Stimulated activated CD4-positive, alpha-beta T cell treated with anti-CD3 and anti-CD28 coated beads, Interleukin-15, amount 100 ng/mL, for 1 hour (primary cell): Measurements from ENCODE around the gene ATR.
"Not testable (repeated sequence)": the region's sequence is repeated elsewhere in the genome, so short reads cannot be mapped to it uniquely, and the experiment has no call there.

Experiments used
- DNase-seq, 2 donors: peaks; one replicate each; pipeline ENCODE4 v3.0.0-alpha.2; 2020; ENCODE audit warnings: low read depth in 1 of 2, low spot score in 1 of 2

The ATR gene

DNA sequence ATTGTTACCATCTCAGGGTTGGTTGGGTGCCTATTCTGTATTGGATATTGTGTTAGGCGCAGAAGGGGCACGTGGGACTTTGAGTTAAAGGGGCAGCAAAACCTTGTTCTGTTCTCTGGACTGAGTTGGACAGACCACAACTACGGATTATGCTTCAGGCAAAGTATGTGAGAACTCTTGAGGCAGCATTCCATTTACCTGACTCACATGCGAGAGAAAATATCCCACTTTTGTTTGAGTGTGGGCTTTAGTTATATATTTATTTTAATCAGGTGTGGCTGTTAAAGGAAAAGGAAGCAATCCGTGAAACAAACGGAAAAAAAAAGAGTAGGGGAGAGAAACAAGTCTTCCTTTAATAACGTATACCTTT lies 17.0 kb upstream of the ATR start:
- DNase-seq: no peak

DNA sequence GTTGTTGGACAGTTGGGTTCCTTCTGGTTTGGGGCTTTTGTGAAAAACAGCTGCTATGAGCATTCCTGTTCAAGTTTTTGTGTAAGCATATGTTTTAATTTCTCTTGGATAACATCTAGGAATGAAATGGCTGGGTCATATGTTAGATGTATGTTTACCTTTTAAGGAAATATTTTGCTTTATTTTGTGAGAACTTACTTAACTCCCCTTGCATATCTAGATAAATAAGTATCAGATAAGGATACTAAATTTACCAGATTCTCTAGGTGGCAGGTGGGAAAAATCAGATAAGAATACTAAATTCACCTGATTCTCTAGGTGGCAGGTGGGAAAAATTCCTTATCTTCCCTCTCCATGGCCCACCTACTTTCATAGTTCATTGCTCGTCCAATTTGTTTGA lies 16.6 kb upstream of the ATR start:
- DNase-seq: no peak

DNA sequence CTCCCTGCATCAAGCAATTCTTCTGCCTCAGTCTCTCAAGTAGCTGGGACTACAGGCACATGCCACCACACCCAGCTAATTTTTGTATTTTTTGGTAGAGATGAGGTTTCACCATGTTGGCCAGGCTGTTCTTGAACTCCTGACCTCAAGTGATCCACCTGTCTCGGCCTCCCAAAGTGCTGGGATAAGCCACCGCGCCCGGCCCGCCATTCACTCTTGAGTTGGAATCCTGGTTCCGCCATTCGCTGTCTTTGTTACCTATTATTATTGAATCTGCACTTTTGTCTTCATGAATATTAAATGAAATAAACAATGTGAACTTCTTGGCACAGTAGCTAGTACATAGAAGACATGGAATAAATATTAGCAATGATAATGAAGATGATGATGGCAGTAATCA lies 13.7 kb upstream of the ATR start:
- DNase-seq: not testable (repeated sequence)

DNA sequence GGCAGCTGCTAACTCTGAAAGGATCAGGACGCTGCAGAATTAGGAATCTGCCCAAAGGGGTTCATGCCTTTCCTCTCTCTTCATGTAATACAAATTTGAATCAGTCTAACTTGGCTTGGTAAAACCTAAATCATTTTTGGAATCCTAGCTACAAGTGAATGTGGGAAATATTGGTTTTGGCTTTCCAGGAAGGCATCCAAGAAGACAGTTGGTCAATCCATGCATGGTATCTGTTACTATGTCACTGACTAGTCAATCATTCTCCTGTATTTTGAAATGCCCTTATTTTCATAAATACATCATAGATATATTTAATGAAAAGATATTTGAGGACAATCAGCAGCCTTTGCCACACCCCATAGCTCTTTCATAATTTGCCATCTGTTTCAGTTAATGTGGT lies 10.2 kb upstream of the ATR start:
- no peak for DNase-seq

DNA sequence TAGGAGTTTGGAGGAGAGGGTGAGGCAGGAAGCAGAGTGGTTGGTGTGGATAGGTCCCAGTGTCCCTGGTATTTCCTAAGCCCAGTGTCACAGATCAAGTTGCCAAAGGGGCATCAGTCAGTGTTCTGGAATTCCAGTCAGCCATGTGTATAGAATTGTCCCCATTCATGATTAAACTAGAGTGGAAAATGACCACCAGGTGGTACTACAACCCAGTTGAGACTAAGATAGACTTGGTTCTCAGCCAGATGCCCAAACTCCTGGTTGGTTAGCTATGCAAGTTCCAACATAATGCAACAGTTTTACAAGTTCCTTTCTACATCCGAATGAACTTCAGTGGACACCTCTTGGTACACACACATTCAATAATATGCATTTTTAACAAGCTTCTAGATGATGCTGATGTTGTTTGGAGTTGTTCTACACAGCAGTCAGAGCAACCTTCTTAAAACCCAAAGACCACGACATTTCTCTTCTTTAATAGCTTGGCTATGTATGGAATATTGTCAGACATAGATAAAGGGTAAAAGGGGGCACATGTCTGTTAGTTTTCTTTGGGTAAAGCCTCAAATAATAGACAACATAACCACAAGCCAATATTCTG lies 8.4 kb upstream of the ATR start:
- no peak for DNase-seq

DNA sequence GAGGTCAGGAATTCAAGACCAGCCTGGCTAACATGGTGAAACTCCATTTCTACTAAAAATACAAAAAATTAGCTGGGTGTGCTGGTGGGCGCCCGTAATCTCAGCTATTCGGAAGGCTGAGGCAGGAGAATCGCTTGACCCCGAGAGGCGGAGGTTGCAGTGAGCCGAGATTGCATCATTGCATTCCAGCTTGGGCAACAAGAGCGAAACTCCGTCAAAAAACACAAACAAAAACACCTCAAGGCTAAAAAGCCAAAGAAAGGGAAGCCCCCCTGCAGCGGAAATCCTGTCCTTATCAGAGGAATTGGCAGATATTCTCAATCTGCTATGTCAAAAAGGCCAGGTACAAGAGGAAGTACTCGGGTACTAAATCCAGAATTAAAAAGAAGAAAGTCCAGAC lies 2.5 kb upstream of the ATR start:
- DNase-seq: not testable (repeated sequence)

DNA sequence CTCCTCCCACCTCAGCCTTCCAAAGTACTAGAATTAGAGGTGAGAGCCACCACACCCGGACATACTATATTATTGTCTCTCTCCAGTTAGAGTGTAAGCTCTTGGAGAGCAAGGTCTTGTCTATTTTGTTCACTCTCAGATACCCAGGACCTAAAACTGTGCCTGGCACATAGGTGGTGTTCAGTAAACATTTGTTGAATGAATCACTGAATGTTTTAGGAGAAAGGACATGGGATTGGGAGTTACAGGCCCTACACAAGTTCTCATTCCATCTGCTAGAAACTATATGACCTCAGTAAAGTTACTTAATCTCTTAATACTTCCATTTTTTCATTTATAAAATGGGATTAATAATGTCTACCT lies 1.5 kb upstream of the ATR start:
- DNase-seq: no peak

DNA sequence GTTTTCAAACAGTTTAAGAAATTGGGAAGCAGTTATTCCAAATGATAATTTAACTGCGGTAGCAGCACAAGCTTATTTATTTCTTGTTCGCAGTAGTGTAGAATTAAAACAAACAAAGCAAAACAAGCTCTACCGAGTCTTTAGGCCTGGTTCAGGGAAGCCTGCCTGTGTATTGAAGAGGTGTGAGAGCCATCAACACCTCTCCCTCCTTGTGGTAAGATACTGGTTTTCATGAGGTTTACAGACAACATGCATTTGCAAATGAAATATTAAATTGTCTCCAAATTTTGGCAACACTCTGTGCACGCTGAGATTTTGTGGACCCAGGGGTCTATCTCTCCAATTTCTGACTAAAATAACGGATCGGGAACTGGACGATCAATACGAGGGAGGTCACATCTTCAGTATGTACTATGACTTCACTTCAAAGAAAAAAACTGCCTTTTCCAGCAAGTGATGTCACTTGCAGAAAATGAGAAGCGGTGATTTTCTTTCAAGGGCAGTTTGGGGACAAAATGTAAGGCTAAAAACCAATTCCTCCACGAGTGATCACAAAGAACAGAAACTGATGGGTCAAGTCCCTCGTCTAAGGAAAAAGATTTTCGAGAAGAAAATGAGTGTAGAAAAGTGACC lies 721 bp downstream of the ATR start:
- no peak for DNase-seq

DNA sequence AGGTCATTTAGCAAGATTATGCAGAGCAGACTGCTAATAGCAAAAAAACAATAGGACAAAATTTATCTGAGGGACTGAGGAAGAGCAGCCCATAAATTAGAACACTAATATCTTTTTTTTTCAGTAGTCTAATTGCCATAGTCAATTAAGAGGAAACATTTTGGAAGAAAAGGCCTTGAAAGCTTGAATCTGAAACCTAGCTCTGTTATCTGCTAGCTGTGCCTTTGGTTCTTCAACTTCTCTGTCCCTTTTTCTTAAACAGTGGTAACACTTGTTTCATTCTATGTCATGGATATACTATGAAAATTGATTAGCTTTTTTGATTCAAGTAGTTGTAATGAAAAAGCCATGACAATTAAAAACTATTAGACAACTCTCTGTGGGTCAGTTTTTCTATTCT lies 1.7 kb downstream of the ATR start:
- DNase-seq: no peak

DNA sequence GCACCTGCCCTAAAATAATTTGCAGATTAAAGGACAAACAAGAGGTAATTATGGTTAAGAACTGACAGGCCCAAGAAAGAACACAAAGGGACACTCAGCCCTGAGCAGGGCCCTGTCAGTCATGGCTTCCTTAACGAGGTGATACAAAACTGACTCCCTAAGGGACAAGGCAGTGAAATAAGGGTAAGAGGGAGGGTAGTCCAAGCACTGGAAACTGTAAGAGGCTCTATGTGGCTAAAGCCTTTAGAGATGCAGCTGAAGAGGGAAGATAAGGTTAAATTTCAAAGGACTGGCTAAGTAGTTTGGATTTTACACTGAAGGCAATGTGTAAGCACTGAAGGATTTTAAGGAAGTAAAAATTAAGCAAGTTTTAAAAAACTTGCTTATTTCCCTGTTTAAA lies 3.9 kb downstream of the ATR start:
- DNase-seq: no peak

DNA sequence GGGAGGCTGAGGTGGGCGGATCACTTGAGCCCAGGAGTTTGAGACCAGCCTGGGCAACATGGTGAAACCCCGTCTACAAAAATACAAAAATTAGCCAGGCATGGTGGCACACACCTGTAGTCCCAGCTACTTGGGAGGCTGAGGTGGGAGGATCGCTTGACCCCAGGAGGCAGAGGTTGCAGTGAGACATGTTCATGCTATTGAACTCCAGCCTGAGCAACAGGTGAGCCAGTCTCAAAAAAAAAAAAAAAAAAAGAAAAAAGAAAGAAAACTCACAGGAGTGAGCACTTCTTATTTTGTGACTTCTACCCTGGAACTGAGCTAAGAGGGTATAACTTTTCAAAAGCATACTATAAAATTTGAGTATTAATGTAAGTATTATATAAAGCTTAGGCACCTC lies 4.3 kb downstream of the ATR start:
- DNase-seq: not testable (repeated sequence)

DNA sequence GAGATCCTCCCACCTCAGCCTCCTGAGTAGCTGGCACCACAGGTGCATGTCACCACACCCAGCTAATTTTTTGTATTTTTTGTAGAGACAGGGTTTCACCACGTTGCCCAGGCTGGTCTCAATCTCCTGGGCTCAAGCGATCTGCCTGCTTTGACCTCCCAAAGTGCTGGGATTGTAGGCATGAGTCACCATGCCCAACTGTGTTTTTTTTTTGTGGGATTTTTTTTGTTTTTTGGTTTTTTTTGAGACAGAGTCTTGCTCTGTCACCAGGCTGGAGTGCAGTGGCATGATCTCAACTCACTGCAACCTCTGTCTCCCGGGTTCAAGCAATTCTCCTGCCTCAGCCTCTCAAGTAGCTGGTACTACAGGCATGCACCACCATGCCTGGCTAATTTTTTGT lies 9.1 kb downstream of the ATR start:
- not testable (repeated sequence) for DNase-seq

DNA sequence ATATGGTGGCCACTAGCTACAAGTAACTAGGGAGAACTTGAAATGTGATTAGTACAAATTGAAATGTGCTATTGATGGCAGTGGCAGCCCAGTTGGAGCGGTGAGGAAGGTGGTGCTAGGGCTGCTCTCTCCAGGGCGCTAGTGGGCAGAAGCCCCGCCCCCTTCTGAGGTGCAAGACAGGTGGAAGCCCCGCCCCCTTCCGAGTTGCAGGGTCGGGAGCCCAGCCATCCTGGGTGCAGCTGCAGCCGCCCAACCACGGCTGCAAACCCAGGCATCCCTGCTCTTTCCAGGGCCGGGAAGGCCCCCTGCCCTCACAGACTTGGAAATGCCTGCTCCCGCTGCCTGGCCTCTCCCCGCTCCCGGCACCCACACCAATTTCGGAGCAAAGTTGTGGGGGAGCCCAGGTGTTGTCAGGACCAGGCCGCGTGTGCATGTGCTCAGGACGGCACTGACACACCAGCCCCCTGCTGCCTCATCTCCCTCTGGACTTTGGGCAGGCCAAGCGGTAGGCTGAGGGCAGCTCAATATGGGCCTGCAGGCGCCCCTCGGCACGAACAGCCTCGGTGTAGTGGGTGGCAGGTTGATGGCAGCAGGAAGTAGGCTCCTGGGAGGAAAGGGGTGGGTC lies 10.0 kb downstream of the ATR start:
- no peak for DNase-seq

DNA sequence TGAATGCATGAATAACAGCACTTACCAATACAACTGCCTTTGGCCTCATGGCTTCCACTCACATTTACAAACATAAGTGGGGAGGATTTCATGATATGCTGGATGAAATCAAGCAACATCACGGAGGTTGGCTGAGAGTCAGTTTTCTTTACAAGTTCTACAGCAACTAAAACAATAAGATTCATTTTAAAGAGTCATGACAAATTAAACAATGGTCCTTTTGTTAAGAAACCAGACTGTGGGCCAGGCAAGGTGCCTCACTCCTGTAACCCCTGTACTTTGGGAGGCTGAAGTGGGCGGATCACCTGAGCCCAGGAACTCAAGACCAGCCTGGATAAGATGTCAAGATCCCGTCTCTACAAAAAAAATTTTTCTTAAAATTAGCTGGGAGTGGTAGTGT lies 12.4 kb downstream of the ATR start:
- DNase-seq: no peak

DNA sequence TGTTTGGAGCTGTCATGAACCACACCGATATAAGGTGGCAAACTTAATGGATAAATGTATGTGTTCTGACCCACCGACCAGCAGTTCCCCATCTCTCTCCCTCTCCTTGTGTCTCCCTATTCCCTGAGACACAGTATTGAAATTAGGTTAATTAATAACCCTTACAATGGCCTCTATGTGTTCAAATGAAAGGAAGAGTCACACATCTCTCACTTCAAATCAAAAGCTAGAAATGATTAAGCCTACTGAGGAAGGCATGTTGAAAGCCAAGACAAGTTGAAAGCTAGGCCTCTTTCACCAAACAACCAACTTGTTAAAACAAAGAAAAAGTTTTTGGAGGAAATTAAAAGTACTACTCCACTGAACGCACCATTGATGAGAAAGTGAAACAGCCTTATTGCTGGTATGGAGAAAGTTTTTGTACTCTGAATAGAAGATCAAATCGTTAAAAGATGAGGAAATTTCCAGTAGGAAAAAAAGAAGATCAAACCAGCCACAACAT lies 15.0 kb downstream of the ATR start:
- no peak for DNase-seq

DNA sequence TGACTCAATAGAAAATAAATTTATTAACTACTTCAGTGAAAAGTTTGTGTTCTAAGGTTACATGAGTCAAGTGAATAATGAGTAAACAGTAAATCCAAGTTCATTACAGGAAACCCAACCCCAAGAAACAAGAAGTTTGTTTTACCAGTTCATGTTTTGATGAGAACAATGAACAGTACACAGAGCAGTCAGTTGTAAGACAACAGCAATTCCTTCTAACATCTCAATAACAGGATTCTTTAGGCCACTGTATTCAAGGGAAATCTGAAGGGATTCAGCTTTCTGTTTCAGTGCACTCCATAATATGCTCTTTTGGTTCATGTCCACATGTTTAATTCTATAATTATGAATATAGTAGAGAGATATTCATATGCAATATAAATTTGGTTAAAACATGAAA lies 18.4 kb downstream of the ATR start:
- no peak for DNase-seq

DNA sequence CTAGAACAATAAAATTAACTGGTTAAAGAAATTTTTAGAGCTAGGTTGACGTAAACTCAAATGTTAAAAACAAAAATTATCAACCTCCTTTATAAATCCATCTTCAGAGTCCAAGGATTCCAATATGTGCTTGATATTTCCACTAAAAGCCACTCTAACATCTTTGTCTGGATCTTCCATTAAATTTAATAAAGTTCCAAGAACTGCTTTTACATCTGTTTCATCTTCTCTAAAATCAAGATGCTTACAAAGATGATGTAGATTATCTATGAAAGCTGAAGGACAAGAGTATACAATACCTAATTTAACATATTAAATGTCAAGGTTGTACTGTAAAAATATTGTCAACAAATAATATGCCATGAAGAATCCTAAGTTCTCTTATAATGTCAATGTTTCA lies 24.8 kb downstream of the ATR start:
- DNase-seq: no peak

DNA sequence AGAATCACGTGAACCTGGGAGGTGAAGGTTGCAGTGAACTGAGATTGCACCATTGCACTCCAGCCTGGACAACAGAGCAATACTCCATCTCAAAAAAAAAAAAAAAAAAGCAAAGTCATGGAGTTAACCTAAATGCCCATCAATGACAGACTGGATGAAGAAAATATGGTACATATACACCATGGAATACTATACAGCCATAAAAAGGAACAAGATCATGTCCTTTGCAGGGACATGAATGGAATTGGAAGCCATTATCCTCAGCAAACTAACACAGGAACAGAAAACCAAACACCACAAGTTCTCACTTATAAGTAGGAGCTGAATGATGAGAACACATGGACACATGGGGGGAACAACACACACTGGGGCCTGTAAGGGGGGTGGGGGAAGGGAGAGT lies 26.0 kb downstream of the ATR start:
- not testable (repeated sequence) for DNase-seq

DNA sequence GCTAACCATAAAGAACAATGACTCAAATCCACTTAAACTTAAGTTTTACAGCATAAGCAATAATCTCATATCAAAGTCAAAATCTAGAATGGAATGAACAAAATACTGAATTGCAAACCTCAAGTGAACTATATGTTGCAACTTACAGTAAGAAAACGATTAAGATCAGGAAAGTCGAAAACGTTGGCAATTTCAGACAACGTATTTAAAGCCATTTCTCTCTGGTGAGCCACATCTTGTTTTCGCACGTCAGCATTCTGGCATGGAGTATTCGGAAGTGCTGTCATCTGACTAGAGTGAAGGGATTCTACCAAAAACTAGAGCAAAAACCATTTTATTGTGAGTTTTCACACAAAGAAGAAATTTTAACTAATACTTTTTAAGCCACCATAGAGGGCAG lies 28.5 kb downstream of the ATR start:
- no peak for DNase-seq

DNA sequence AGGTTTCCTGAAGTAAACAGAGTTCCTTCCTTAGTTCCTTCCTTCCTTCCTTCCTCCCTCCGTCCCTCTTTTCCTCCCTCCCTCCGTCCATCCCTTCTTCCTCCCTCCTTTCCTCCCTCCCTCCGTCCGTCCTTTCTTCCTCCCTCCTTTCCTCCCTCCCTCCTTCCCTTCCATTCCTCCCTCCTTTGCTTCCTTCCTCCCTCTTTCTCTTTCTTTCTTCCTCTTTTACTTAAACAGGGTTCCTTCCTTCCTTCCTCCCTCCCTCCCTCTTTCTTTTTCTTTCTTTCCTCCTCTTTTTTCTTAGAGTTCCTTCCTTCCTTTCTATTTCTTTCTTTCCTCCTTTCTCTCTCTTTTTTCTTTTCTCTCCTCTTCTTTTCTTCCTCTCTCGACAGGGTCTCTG lies 35.2 kb downstream of the ATR start:
- DNase-seq: no peak

DNA sequence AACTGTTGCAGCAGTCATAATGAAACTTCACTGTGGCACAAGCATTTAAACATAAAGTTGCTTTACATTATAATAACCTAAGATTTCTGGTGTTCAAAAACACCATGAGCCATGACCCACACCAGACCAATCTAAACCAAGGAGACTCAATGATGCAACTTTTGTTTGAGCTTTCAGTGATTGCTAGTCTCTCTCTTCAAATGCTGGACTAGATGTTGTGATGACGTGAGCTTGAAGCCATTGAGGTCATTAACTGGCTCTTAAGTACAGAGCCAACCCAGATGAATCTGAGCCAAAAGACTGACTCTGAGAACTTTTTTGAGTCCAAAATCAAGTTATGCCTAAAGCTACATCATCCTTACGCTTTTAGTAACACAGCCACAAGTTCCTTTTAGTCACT lies 36.5 kb downstream of the ATR start:
- DNase-seq: no peak

DNA sequence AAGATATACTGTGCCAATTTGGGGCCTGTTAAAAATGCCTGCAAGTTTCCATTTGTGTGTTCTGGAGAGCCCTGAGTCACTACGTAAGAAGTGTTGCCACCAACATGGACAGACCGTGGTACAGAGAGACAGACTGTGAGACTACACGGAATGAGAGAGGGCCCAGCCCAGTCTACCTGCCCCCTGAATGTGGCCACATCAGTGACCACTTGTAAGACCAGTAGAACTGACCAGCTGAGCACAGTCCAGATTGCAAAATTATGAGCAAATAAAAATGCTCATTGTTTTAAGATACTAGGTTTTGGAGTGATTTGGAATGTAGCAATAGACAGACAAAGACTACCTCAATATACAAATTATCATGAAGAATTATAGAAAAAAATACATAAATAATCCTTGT lies 42.0 kb downstream of the ATR start:
- DNase-seq: no peak

DNA sequence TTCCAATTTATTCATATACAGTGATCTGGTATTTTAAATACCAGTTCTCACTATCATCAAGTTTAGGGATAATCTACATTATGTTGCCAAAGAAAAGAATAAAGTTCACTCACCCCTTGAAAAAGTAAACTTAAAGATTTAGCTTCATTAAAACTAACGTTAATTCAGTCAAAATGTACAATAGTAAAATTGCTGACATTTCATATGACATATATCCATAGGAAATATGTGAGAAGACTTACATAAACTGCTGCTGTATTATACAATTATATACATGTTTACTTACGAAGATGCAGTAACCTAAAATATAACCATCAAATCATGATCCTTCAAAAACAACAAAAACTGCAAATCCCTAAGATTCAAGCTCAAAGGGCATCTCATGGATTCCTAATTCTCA lies 44.0 kb downstream of the ATR start:
- no peak for DNase-seq
